Lower lobe of right lung (tissue), 2 donors: Measurements from ENCODE around the gene RUNX3. TPM values are rescaled to one million over a fixed set of nuclear protein-coding genes. Genes with fewer than 3 reads are reported as not detected.

Source experiments
- ATAC-seq, 2 donors: fragments of 200-7000 bp; cut with Tn5 transposase; one replicate each; pipeline ENCODE4 v1.9.1; 2020 to 2022; ENCODE audit warnings: mild to moderate bottlenecking in 2 of 2, moderate library complexity in 2 of 2
- DNase-seq: peaks from one replicate; pipeline ENCODE4 v3.0.0-alpha.2; 2020
- H3K27ac ChIP-seq: fragments of 200-600 bp; one replicate; pipeline ENCODE4 v1.8.0; 2022
- H3K27me3 ChIP-seq: fragments of 200-600 bp; one replicate; pipeline ENCODE4 v1.8.0; 2022; ENCODE audit warnings: low read depth
- H3K36me3 ChIP-seq: fragments of 200-600 bp; one replicate; pipeline ENCODE4 v1.8.0; 2022; ENCODE audit warnings: mild to moderate bottlenecking
- H3K4me1 ChIP-seq: fragments of 200-600 bp; one replicate; pipeline ENCODE4 v1.8.0; 2022
- H3K4me3 ChIP-seq: fragments of 200-600 bp; one replicate; pipeline ENCODE4 v1.8.0; 2022; ENCODE audit warnings: mild to moderate bottlenecking
- H3K9me3 ChIP-seq: fragments of 200-600 bp; one replicate; pipeline ENCODE4 v1.8.0; 2022
- CTCF ChIP-seq: fragments of 200-600 bp; IDR thresholded peaks from one replicate; pipeline ENCODE4 v1.8.0; 2022; ENCODE audit warnings: antibody characterized with exemption, mild to moderate bottlenecking
- intact Hi-C: fragments of 100-400 bp; cut with DNase I; formaldehyde crosslinking; loops from one replicate; pipeline ENCODE4 v1.11.0; 2022
- total RNA-seq: library from RNA; stranded (reverse); fragmentation: NEBNext Ultra II Directional; extraction: Animal tissue kit (Norgen Biotek cat#: 25700); gene quantifications from one replicate; pipeline ENCODE4 v1.2.1, GENCODE V29; 2021
- donor health status: DM: no; HTN: yes; CAD: no; lungs with severe emphysema.

Gene RUNX3
- total RNA-seq, 1 donor from 2014 or later, result 13.1 TPM

DNA sequence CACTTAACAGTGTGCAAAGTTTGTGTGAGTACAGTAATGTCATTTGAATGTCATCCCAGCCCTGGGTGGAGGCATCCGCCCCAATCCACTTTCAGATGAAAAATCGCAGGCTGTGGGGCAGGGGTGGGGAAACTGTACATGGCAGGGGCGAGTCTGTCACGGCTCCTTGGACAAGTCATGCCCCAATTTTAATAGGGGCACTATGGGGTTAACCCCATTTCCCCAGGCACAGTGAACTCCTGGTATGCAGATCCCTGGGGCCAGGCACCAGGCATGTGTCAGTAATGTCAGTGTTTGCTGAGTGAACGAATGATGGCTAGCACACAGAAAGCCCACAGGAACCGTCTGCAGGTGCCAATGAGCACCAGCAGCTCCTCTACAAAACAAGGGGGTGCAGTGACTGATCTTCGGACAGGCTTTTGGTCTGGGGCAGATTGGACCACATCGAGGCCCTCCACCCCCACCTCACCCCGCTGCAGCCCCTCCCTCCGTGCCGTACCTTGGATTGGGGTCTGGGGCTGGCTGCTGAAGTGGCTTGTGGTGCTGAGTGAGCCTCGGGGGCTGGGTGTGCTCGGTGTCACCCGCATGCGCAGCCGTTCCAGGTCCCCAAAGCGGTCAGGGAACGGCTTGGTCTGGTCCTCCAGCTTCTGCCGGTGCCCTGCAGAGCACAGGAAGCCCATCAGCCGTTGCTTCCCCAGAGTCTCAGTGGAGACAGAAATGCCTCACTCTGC, 23.2 kb downstream of the RUNX3 start:
- intact Hi-C loops, result no loop called here
- peak; percentile 20 for DNase-seq
- Histone ChIP-seq H3K4me1 (no peaks in the 10 kb centered on the region), H3K4me3 (no peak overlapping the region), H3K9me3 (no peaks in the 10 kb centered on the region), H3K27ac (no peak overlapping the region), H3K36me3 (no peaks in the 10 kb centered on the region), H3K27me3 (peaks cover 10% of the 10 kb centered on the region)
- ATAC-seq, result no peak
- no peak for TF ChIP-seq CTCF

DNA sequence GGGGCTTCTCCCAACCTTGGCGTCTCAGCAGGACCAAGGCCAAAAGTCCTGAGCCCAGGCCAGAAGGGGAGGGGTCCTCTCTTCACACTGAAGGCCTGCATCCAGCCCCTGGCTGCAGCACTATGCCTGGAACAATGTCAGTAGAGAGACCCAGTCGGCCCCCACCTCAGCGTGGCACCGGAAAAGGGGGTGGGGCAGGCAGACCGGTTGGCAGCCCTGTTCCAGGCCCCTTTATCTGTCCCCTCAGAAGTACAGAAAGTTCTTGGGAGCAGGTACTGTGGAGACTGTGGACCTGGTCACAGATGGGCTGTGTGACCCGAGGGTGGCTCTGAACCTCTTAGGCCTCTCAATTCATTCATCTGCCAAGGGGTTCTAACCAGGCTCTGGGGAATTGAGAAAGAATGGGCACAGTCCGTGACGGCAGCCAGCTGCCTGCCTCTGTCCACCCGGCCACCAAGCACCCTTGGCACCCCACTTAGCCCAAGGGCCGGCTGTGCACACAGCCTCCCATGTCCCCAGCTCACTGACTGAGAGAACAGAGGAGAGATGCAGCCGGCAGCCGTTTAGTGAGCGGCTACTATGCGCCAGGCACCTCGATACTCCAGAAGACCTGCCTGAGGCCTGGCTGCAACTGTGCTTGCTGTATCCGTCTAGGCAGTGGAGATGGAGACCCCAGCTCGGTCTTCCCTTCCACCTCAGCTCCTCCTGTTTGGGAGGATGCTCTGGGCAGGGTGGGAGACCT, 23.9 kb downstream of the RUNX3 start:
- Histone ChIP-seq H3K27ac (no peak overlapping the region), H3K4me3 (no peak overlapping the region), H3K4me1 (no peaks in the 10 kb centered on the region), H3K9me3 (no peaks in the 10 kb centered on the region), H3K36me3 (no peaks in the 10 kb centered on the region), H3K27me3 (peaks cover 12% of the 10 kb centered on the region)
- DNase-seq (peak; percentile 35), ATAC-seq (no peak)
- no peak for TF ChIP-seq CTCF
- intact Hi-C loops, result no loop called here

DNA sequence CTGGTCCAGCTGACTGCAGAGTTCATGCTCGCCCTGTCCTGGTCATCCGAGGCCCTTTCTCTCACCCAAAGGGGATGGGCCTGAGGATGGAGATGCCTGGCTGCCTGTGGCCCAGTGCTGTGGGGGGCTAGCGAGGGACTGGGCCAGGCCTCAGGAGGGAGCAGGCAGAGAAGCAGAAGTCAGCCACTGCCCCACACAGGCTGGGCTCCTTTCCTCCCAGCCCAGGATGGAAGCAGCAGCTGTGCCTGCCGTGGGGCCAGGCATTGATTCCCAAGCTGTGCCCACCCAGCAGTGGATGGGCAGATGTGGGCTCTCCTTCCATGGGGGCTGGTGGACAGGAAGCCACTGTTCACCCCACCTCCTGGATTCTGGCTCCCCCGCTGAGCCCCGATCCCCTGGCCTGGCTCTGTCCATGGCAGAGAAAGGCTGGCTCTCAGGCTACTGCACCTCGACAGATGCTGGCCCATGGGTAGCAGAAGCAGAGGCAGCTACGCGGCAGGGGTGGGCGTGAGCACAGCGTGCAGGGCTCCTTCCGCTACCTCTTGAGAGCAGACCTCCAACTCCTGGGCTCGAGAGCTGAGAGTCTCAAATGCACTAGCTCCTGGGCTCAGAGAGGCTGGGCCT, 24.6 kb downstream of the RUNX3 start:
- intact Hi-C loops, result no loop called here
- no peaks in the 10 kb centered on the region for H3K4me1 ChIP-seq
- ATAC-seq, result no peak
- DNase-seq, result peak; percentile 28
- no peaks in the 10 kb centered on the region for H3K36me3 ChIP-seq
- no peak overlapping the region for H3K27ac ChIP-seq
- peaks cover 14% of the 10 kb centered on the region for H3K27me3 ChIP-seq
- H3K4me3 ChIP-seq, result no peak overlapping the region
- H3K9me3 ChIP-seq, result no peaks in the 10 kb centered on the region
- TF ChIP-seq CTCF, result no peak

GRCh38 chr1:24904731-24905354, 25.2 kb downstream of the RUNX3 start:
- H3K27me3 ChIP-seq, result peaks cover 18% of the 10 kb centered on the region
- H3K9me3 ChIP-seq, result no peaks in the 10 kb centered on the region
- H3K4me3 ChIP-seq, result no peak overlapping the region
- intact Hi-C loops, result no loop called here
- DNase-seq (peak; percentile 30), ATAC-seq (no peak)
- no peaks in the 10 kb centered on the region for H3K4me1 ChIP-seq
- H3K36me3 ChIP-seq, result no peaks in the 10 kb centered on the region
- TF ChIP-seq CTCF, result no peak
- H3K27ac ChIP-seq, result no peak overlapping the region

GRCh38 chr1:24903955-24904730, 25.9 kb downstream of the RUNX3 start:
- Histone ChIP-seq H3K36me3 (no peaks in the 10 kb centered on the region), H3K4me3 (no peak overlapping the region), H3K9me3 (no peaks in the 10 kb centered on the region), H3K4me1 (no peaks in the 10 kb centered on the region), H3K27me3 (peaks cover 18% of the 10 kb centered on the region), H3K27ac (no peak overlapping the region)
- ATAC-seq (no peak), DNase-seq (peak; percentile 37)
- intact Hi-C loops, result no loop called here
- no peak for TF ChIP-seq CTCF
